Measurements from ENCODE around the gene EPB41L3.

EPB41L3 gene

DNA sequence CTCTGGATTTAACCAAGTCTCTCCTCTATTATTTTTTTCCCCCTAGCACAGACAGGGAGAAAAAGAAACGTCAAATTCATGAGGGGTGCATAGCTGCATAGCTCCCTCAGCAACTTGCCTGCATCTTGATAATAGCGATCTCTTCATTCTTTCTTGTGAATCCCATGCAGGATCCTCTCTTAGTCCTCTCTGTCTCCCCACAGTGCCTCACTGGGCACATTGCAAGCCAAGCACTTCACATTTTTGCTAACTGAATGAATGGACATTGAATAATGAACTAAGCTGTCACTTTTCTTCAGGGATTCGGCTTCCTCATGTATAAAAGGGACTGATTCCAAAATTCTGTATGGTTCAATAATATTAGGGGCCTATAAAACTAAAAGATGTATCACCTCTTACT, 2.9 kb upstream of the EPB41L3 start:
- TF ChIP-seq CTCF (IDR thresholded peaks at IDR 0.05; ENCODE audit: low read length, missing control alignments), result peak; percentile 81
- DNase-seq (ENCODE audit: low read depth), result peak; percentile 76
- no peak overlapping the region for H3K4me3 ChIP-seq (replicated peaks; ENCODE audit: low read depth, low read length)

DNA sequence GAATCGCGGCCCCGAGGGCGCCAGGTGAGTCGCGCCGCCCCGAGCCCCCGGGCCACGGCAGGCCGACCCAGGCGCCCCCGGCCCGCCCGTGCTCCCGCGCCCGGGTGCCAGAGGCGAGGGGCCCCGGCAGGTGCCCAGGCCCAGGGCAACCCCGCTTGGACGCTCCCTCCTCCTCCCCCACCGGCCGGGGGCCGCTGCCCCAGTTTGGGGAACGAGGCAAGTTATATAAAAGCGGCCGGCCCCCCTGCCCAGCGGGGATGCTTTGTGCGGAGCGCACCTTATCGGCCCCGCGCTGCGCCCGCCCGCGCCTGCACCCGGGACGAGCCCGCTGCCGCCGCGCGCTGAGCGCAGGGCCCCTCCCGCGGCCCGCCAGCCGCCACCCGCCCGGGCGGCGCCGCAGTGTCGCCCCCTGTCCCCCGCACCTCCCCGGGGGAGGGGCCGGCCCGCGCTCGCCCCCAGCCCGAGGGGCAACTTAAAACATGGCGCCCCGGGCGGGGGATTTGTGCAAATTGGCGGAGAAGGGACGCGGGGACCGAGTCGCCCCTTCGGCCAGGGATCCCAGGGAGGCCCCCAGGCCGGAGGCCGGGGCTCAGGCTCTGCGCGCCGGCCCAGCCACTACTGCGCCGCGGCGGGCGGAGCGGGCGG, 639 bp downstream of the EPB41L3 start:
- DNase-seq (ENCODE audit: low read depth), result no peak
- H3K4me3 ChIP-seq (replicated peaks; ENCODE audit: low read depth, low read length), result peak overlapping the region; percentile 53
- TF ChIP-seq CTCF (IDR thresholded peaks at IDR 0.05; ENCODE audit: low read length, missing control alignments), result no peak

DNA sequence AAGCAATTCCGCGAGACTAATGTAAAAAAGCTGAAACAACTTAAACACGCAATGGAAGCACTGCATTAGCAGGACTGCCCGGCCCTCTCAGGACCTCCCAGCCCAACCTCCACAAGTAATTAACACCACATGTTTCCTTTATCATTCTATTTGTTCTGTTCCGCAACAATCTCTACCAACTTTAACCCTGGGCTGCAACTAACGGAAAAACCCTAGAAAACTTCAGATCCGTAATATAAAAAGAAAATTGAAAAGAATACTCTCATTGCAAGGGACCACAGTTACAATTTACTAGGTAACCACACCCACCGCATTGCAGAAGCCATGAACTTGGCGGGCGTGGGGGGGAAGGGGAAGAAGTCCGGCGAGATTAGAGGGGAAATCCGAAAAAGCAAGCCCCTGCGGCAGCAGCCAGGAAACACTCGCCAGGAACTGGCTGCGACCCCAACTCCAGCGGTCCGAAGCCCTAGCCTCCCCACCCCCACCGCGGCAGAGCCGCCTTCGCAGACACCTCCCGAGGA, 1.2 kb downstream of the EPB41L3 start:
- no peak for DNase-seq (ENCODE audit: low read depth)
- peak overlapping the region; percentile 53 for H3K4me3 ChIP-seq (replicated peaks; ENCODE audit: low read depth, low read length)
- no peak for TF ChIP-seq CTCF (IDR thresholded peaks at IDR 0.05; ENCODE audit: low read length, missing control alignments)

- H3K4me3 ChIP-seq (replicated peaks; ENCODE audit: low read depth, low read length), result no peak overlapping the region
- DNase-seq (ENCODE audit: low read depth), result no peak
These were observed 2.2 kb downstream of the EPB41L3 start for GRCh38 chr18:5541644-5542043.

DNA sequence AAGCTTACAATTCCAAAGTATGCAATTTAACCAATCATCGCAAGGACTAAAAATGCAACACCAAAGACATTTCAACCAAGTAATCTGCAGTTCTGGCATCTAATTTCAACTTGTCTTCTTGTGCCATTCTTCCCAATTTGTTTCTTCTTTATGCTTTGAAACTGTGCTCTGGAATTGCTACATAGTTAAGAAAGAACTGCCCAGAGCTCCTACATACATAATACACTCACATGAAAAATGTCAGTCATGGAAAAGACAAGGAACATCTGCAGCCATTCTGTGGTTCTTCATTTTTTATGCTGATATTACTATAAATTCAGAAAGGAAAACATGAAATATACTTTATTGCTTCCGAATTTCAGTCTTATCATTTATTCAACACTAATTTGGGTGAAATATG, 4.4 kb downstream of the EPB41L3 start:
- no peak for TF ChIP-seq CTCF (IDR thresholded peaks at IDR 0.05; ENCODE audit: low read length, missing control alignments)
- no peak overlapping the region for H3K4me3 ChIP-seq (replicated peaks; ENCODE audit: low read depth, low read length)
- no peak for DNase-seq (ENCODE audit: low read depth)

More at GRCh38 chr18:5541644-5542043, 2.2 kb downstream of the EPB41L3 start:
- no peak for TF ChIP-seq CTCF (IDR thresholded peaks at IDR 0.05; ENCODE audit: low read length, missing control alignments)

DNA sequence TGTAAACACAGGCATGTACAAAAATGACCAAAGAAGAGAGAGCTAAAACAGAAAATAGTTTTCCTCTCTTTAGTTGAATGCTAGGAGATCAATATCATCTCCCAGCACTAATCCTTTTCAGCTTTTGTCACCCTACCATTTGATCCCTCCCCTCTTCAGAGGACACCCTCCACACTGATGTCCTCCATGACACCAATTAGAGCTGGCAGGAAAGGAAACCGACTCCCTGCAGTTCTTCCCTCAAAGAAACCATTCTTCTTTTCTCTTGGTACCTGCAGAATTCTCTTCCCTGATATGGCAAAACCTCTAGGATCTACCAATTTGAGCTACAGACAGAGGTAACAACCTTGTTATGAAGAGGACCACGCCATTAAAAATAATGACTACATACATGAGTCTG, 5.3 kb downstream of the EPB41L3 start:
- TF ChIP-seq CTCF (IDR thresholded peaks at IDR 0.05; ENCODE audit: low read length, missing control alignments), result no peak
- no peak for DNase-seq (ENCODE audit: low read depth)
- H3K4me3 ChIP-seq (replicated peaks; ENCODE audit: low read depth, low read length), result no peak overlapping the region

DNA sequence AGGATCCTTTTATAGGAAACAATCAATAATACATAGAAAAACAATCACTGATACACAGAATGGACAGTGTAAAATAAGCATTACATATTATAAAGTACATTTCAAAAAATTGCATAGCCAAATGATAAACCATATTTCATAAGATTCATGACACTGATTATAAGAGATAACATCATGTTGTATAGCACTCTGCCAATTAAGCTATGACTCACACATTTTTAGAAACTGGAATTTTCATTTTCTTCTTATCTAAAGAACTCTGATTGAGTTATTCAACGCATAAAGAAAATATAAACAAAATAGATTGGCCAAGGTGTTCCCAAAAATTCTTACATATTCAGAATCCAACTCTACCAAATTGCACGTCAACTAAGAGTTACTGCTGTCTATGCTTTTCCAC, 5.9 kb downstream of the EPB41L3 start:
- H3K4me3 ChIP-seq (replicated peaks; ENCODE audit: low read depth, low read length), result no peak overlapping the region
- DNase-seq (ENCODE audit: low read depth), result no peak
- no peak for TF ChIP-seq CTCF (IDR thresholded peaks at IDR 0.05; ENCODE audit: low read length, missing control alignments)
